ENCODE results near the gene SYT1.

The SYT1 gene

GRCh38 chr12:79373896-79374499 is 509.4 kb downstream of the SYT1 start:
- DNase-seq (ENCODE audit: low read depth) = peak; percentile 16

GRCh38 chr12:79374545-79374944 is 510.0 kb downstream of the SYT1 start:
- TF ChIP-seq, protein P1, sequence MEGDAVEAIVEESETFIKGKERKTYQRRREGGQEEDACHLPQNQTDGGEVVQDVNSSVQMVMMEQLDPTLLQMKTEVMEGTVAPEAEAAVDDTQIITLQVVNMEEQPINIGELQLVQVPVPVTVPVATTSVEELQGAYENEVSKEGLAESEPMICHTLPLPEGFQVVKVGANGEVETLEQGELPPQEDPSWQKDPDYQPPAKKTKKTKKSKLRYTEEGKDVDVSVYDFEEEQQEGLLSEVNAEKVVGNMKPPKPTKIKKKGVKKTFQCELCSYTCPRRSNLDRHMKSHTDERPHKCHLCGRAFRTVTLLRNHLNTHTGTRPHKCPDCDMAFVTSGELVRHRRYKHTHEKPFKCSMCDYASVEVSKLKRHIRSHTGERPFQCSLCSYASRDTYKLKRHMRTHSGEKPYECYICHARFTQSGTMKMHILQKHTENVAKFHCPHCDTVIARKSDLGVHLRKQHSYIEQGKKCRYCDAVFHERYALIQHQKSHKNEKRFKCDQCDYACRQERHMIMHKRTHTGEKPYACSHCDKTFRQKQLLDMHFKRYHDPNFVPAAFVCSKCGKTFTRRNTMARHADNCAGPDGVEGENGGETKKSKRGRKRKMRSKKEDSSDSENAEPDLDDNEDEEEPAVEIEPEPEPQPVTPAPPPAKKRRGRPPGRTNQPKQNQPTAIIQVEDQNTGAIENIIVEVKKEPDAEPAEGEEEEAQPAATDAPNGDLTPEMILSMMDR (conservative IDR thresholded peaks at IDR 0.05; ENCODE audit: low read length) = peak; percentile 28; the same call in 1 of the 2 replicates
- DNase-seq (ENCODE audit: low read depth) = peak; percentile 4
- H3K4me3 ChIP-seq (ENCODE audit: low read length) = no peak overlapping the region

More at GRCh38 chr12:79373896-79374499, 509.4 kb downstream of the SYT1 start:
- TF ChIP-seq, protein P1 (conservative IDR thresholded peaks at IDR 0.05; ENCODE audit: low read length) = peak; percentile 75
- H3K4me3 ChIP-seq (ENCODE audit: low read length) = no peak overlapping the region

- DNase-seq (ENCODE audit: low read depth) = no peak
- no peak overlapping the region for H3K4me3 ChIP-seq (ENCODE audit: low read length)
- TF ChIP-seq, protein P1 (conservative IDR thresholded peaks at IDR 0.05; ENCODE audit: low read length) = no peak
Observed at GRCh38 chr12:79375050-79375449, 510.5 kb downstream of the SYT1 start.

GRCh38 chr12:79378496-79378895 is 513.9 kb downstream of the SYT1 start:
- TF ChIP-seq, protein P1 (conservative IDR thresholded peaks at IDR 0.05; ENCODE audit: low read length) = no peak
- H3K4me3 ChIP-seq (ENCODE audit: low read length) = no peak overlapping the region
- peak; percentile 16 for DNase-seq (ENCODE audit: low read depth)

DNA sequence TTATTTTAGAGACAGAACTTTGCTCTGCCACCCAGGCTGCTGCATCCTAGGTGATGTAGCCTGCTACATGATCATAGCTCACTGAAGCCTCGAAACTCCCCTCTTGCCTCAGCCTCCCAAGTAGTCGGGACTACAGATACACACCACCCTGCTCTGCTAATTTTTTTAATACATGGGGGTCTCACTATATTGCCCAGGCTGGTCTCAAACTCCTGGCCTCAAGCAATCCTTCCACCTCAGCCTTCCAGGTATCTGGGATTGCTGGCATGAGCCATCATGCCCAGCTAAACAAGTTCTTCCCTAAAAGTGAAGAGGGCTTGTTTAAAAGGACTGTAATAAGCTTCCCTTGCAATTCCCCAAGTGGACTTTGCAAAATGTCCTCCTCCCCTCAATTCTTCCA is 515.8 kb downstream of the SYT1 start:
- no peak for DNase-seq (ENCODE audit: low read depth)
- TF ChIP-seq, protein P1 (conservative IDR thresholded peaks at IDR 0.05; ENCODE audit: low read length) = no peak
- H3K4me3 ChIP-seq (ENCODE audit: low read length) = no peak overlapping the region

DNA sequence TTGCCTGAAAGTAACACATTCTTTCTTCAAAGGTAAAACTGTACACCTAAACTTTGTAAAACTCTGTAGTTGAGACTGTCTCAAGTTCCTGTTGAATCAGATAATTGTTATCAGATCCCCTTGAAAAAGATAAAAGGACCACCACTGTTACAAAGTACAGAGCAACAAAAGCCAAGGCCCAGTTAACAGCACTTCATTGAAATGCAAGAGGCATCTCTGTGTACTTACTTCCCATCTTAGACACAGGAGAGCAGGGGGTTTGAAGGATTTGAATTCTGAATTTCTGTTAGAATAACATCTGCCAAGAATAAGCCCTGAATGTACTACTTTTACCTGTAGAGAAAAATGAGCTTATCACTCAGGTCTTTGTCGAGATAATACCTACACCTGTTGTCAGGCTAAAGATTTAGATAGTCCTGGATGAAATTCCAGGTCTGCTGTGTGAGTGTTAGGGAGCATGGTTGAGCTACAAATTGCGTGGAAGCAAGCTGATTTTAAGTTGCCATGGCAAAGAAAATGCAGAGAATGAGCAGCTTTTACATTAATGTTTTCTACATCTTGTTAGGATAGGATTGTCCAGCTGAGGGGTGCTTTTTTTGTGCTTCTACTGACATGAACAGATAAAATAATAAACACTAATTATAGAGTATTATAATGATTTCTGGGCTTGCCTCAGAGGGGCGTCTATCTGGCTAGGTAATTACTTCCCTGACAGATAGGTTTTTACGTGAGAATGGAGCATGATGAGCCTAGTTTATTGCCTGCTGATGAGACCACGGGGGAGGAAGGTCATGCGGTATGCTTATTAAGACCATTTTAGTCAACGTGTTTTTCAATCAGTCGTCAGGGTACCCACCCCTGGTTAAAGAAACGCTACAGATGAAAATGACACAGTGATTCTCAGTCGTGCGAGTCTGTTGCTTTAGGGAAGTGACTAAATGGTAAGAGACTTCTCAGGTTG is 517.0 kb downstream of the SYT1 start:
- TF ChIP-seq, protein P1 (conservative IDR thresholded peaks at IDR 0.05; ENCODE audit: low read length) = no peak
- DNase-seq (ENCODE audit: low read depth) = no peak
- H3K4me3 ChIP-seq (ENCODE audit: low read length) = no peak overlapping the region

All from AG10803 (cell line).